Adrenal gland (tissue), 5 donors: Measurements from ENCODE around the gene SMIM5.

Experiments used
- POLR2A ChIP-seq, 2 donors: fragments of 450-650 bp; IDR thresholded peaks; one replicate each; pipeline ENCODE4 v1.6.1; 2017; ENCODE audit warnings: antibody characterized with exemption in 2 of 2, mild to moderate bottlenecking in 2 of 2, moderate library complexity in 1 of 2
- TF ChIP-seq, protein P1 (sequence below), 6 experiments: fragments of 450-650 bp in 4 of 6; fragments of 200-600 bp in 2 of 6; sonication (generic) in 1 of 6; IDR thresholded peaks; 1 replicate in 5 of 6; 2 replicates in 1 of 6; pipeline versions ENCODE4 v1.5.1 to v1.8.0; 2016 to 2021; ENCODE audit warnings: antibody characterized with exemption in 6 of 6, mild to moderate bottlenecking in 2 of 6, moderate library complexity in 1 of 6
- donor health status: DM: no; HTN: no; CAD: no.

DNA sequence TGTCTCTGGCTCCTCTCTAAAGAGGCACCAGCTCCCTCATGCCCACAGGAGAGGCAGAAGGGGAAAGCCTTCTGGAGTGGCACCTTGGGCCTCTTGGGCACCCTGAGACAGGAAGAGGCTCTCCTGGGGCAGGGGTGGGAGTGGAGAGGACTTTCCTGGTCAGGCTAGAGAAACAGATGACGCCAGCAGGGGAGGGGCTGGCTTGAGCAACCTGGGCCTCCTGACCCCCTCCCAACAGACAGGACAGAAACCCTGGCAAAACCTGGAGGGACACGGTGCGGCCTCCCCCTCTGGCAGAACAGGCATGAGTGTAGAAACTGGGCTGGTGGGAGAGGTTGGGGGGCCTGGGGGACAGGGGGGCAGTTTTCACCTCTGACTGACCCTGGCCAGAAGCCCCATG is 6.1 kb downstream of the SMIM5 start:
- TF ChIP-seq POLR2A (IDR thresholded peaks at IDR 0.05), result no peak
- TF ChIP-seq, protein P1, sequence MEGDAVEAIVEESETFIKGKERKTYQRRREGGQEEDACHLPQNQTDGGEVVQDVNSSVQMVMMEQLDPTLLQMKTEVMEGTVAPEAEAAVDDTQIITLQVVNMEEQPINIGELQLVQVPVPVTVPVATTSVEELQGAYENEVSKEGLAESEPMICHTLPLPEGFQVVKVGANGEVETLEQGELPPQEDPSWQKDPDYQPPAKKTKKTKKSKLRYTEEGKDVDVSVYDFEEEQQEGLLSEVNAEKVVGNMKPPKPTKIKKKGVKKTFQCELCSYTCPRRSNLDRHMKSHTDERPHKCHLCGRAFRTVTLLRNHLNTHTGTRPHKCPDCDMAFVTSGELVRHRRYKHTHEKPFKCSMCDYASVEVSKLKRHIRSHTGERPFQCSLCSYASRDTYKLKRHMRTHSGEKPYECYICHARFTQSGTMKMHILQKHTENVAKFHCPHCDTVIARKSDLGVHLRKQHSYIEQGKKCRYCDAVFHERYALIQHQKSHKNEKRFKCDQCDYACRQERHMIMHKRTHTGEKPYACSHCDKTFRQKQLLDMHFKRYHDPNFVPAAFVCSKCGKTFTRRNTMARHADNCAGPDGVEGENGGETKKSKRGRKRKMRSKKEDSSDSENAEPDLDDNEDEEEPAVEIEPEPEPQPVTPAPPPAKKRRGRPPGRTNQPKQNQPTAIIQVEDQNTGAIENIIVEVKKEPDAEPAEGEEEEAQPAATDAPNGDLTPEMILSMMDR (IDR thresholded peaks at IDR 0.05), result no peak
